ENCODE results near the gene ZBTB25. TPM values are rescaled to one million over a fixed set of nuclear protein-coding genes. Genes with fewer than 3 reads are reported as not detected.

Gene ZBTB25
- total RNA-seq, 4 donors from 2014 or later: 6.9 to 13.7 (median 10.4) TPM

- no peak for ATAC-seq
- intact Hi-C loops (cut with DNase I; ENCODE audit: low total_unique reads): no loop called here
- TF ChIP-seq CTCF (IDR thresholded peaks at IDR 0.05 in 4 of 5, conservative IDR thresholded peaks at IDR 0.05 in 1 of 5): no peak
- no peak for TF ChIP-seq POLR2A (IDR thresholded peaks at IDR 0.05)
These were observed 79.7 kb downstream of the ZBTB25 start for GRCh38 chr14:64423987-64424386.

DNA sequence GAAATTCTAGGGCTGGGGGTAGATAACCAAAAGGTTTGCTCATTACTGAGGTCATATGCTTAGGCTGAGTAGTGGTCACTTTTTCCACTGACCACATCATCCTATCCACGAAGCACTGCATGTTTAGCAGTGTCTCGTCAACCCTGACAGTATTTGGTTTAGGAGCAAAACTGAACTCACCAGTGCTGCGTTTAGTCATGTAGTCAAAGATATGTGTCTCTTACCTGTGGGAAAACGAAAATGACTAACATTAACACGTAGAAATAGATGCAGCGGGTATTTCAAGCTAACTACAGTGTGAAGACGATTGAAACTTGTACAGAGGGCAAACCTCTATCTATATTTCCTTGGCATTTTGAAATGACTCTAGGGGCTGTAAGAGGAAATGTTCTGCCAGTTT, 80.9 kb downstream of the ZBTB25 start:
- in situ Hi-C loops (cut with MboI; ENCODE audit: low sequenced_read_pairs in 4 of 4): loop anchor here in 1 of 4 donors (10.0 kb wide), 1 partner anchor 212 kb away; no protein-coding TSS in a partner anchor
- no peak for ATAC-seq
- TF ChIP-seq POLR2A (IDR thresholded peaks at IDR 0.05) (no peak), CTCF (IDR thresholded peaks at IDR 0.05 in 4 of 5, conservative IDR thresholded peaks at IDR 0.05 in 1 of 5) (no peak)
- H3K36me3 ChIP-seq: peaks cover 3 to 30% of the 10 kb centered on the region in 2 donors
- no peak for DNase-seq
- no peaks in the 10 kb centered on the region for H3K27me3 ChIP-seq
- H3K4me3 ChIP-seq: no peak overlapping the region
- intact Hi-C loops (cut with DNase I; ENCODE audit: low total_unique reads): no loop called here
- no peaks in the 10 kb centered on the region for H3K9me3 ChIP-seq
- H3K4me1 ChIP-seq: peaks cover 0 to 4% of the 10 kb centered on the region in 2 donors
- no peak overlapping the region for H3K27ac ChIP-seq

More at GRCh38 chr14:64423987-64424386, 79.7 kb downstream of the ZBTB25 start:
- no peaks in the 10 kb centered on the region for H3K9me3 ChIP-seq
- DNase-seq: no peak
- H3K27me3 ChIP-seq: no peaks in the 10 kb centered on the region
- peaks cover 0 to 4% of the 10 kb centered on the region in 2 donors for H3K4me1 ChIP-seq
- H3K36me3 ChIP-seq: peaks cover 3 to 39% of the 10 kb centered on the region in 2 donors
- H3K27ac ChIP-seq: no peak overlapping the region
- in situ Hi-C loops (cut with MboI; ENCODE audit: low sequenced_read_pairs in 4 of 4): loop anchor here in 1 of 4 donors (10.0 kb wide), 1 partner anchor 211 kb away; no protein-coding TSS in a partner anchor
- no peak overlapping the region for H3K4me3 ChIP-seq

GRCh38 chr14:64422005-64422404, 81.6 kb downstream of the ZBTB25 start:
- H3K27ac ChIP-seq: no peak overlapping the region
- in situ Hi-C loops (cut with MboI; ENCODE audit: low sequenced_read_pairs in 4 of 4) (loop anchor here in 1 of 4 donors (10.0 kb wide), 1 partner anchor 213 kb away; no protein-coding TSS in a partner anchor), intact Hi-C loops (cut with DNase I; ENCODE audit: low total_unique reads) (no loop called here)
- peaks cover 0 to 4% of the 10 kb centered on the region in 2 donors for H3K4me1 ChIP-seq
- H3K9me3 ChIP-seq: no peaks in the 10 kb centered on the region
- H3K4me3 ChIP-seq: no peak overlapping the region
- no peaks in the 10 kb centered on the region for H3K27me3 ChIP-seq
- H3K36me3 ChIP-seq: peaks cover 3 to 31% of the 10 kb centered on the region in 2 donors
- ATAC-seq (no peak), DNase-seq (no peak)
- TF ChIP-seq CTCF (IDR thresholded peaks at IDR 0.05 in 4 of 5, conservative IDR thresholded peaks at IDR 0.05 in 1 of 5) (no peak), POLR2A (IDR thresholded peaks at IDR 0.05) (no peak)

- Histone ChIP-seq H3K4me1 (peaks cover 0 to 4% of the 10 kb centered on the region in 2 donors), H3K4me3 (no peak overlapping the region), H3K9me3 (no peaks in the 10 kb centered on the region), H3K27me3 (no peaks in the 10 kb centered on the region), H3K27ac (peak overlapping the region; percentile 37 to 71 (median 56)), H3K36me3 (peaks cover 0 to 32% of the 10 kb centered on the region in 2 donors)
- intact Hi-C loops (cut with DNase I; ENCODE audit: low total_unique reads) (no loop called here), in situ Hi-C loops (cut with MboI; ENCODE audit: low sequenced_read_pairs in 4 of 4) (loop anchor here in 1 of 4 donors (10.0 kb wide), 1 partner anchor 214 kb away; no protein-coding TSS in a partner anchor)
- ATAC-seq: peak; percentile 80 to 93
- TF ChIP-seq CTCF (IDR thresholded peaks at IDR 0.05 in 4 of 5, conservative IDR thresholded peaks at IDR 0.05 in 1 of 5): no peak
- peak in 1 of 2 donors; percentile 69 for DNase-seq
These were observed 82.5 kb downstream of the ZBTB25 start for GRCh38 chr14:64421166-64421565.

DNA sequence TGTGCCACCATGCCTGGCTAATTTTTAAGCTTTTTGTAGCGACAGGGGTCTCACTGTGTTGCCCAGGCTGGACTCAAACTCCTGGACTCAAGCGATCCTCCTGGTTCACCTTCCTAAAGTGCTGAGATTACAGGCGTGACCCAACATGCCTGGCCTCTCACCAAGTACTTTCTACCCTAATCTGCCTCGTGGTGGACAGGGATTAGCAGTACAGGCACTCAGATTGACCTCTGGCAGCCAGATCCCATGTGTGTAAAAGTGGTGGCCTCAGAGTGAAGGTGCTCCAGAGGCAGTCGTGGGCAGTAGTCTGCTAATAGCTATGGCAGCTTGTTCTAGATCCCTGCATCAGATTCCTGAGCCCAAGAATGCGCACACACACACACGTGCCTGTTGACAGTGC, 84.6 kb downstream of the ZBTB25 start:
- DNase-seq (no peak), ATAC-seq (no peak)
- H3K9me3 ChIP-seq: no peaks in the 10 kb centered on the region
- H3K27me3 ChIP-seq: no peaks in the 10 kb centered on the region
- H3K36me3 ChIP-seq: peaks cover 0 to 44% of the 10 kb centered on the region in 2 donors
- H3K27ac ChIP-seq: peak overlapping the region in 1 of 4 donors; percentile 71
- intact Hi-C loops (cut with DNase I; ENCODE audit: low total_unique reads) (no loop called here), in situ Hi-C loops (cut with MboI; ENCODE audit: low sequenced_read_pairs in 4 of 4) (no loop called here)
- H3K4me1 ChIP-seq: peaks cover 0 to 4% of the 10 kb centered on the region in 2 donors
- H3K4me3 ChIP-seq: no peak overlapping the region
- TF ChIP-seq POLR2A (IDR thresholded peaks at IDR 0.05) (no peak), CTCF (IDR thresholded peaks at IDR 0.05 in 4 of 5, conservative IDR thresholded peaks at IDR 0.05 in 1 of 5) (no peak)
